DOHH2 (cell line): ENCODE data around the gene ECHS1.

Experiments used
- H3F3A ChIP-seq: fragments of 200-600 bp; sonication (generic), shearing (Covaris generic); 2 replicates; pipeline ENCODE4 v1.6.0; 2016; ENCODE audit warnings: antibody characterized with exemption, mild to moderate bottlenecking; ENCODE audit not compliant: control insufficient read depth, insufficient read depth
- H3K27ac ChIP-seq: fragments of 200-600 bp; sonication (generic); 2 replicates; pipeline ENCODE4 v1.5.1; 2014; ENCODE audit warnings: low read depth, mild to moderate bottlenecking, low read length, moderate library complexity
- H3K27me3 ChIP-seq: fragments of 200-600 bp; sonication (generic); 2 replicates; pipeline ENCODE4 v1.6.1; 2014; ENCODE audit warnings: mild to moderate bottlenecking, low read length, mixed read lengths; ENCODE audit not compliant: control insufficient read depth
- H3K36me3 ChIP-seq: fragments of 200-600 bp; sonication (generic); 2 replicates; pipeline ENCODE4 v1.6.1; 2014; ENCODE audit warnings: mild to moderate bottlenecking, low read length, moderate library complexity, mixed read lengths; ENCODE audit not compliant: control insufficient read depth
- H3K4me1 ChIP-seq: fragments of 200-600 bp; sonication (generic); 2 replicates; pipeline ENCODE4 v1.6.1; 2014; ENCODE audit warnings: mild to moderate bottlenecking, low read length, mixed read lengths; ENCODE audit not compliant: control insufficient read depth
- H3K4me2 ChIP-seq: fragments of 200-600 bp; sonication (generic); 2 replicates; pipeline ENCODE4 v1.6.0; 2014; ENCODE audit warnings: mild to moderate bottlenecking, low read length, moderate library complexity
- H3K4me3 ChIP-seq: fragments of 200-600 bp; sonication (generic); 2 replicates; pipeline ENCODE4 v1.5.1; 2014; ENCODE audit warnings: mild to moderate bottlenecking, low read length, mixed read lengths
- H3K79me2 ChIP-seq: fragments of 200-600 bp; sonication (generic); 2 replicates; pipeline ENCODE4 v1.6.1; 2014; ENCODE audit warnings: mild to moderate bottlenecking, low read length, mixed read lengths; ENCODE audit not compliant: control insufficient read depth
- H3K9me2 ChIP-seq: fragments of 200-600 bp; sonication (generic); replicated peaks from 2 replicates; pipeline ENCODE4 v1.6.1; 2014; ENCODE audit warnings: mild to moderate bottlenecking, low read length, mixed read lengths; ENCODE audit not compliant: control insufficient read depth
- H3K9me3 ChIP-seq: fragments of 200-600 bp; sonication (generic); 2 replicates; pipeline ENCODE4 v1.6.1; 2014; ENCODE audit warnings: antibody characterized with exemption, low read length, mixed read lengths; ENCODE audit not compliant: control insufficient read depth, insufficient read depth
- H4K20me1 ChIP-seq: fragments of 200-600 bp; sonication (generic); 2 replicates; pipeline ENCODE4 v1.6.0; 2014; ENCODE audit warnings: low read depth, mild to moderate bottlenecking, antibody characterized with exemption, low read length, moderate library complexity; ENCODE audit not compliant: control insufficient read depth, insufficient read depth
- CTCF ChIP-seq: fragments of 200-600 bp; sonication (generic); IDR thresholded peaks from one replicate; pipeline ENCODE4 v1.5.1; 2014; ENCODE audit warnings: antibody characterized with exemption, mild to moderate bottlenecking, low read depth, low read length; ENCODE audit not compliant: poor library complexity, severe bottlenecking
- EZH2phosphoT487 ChIP-seq: fragments of 200-600 bp; sonication (generic); IDR thresholded peaks from 2 replicates; pipeline ENCODE4 v1.6.1; 2017; ENCODE audit warnings: borderline replicate concordance, mild to moderate bottlenecking, antibody characterized with exemption, low read length, moderate library complexity, mixed read lengths

ECHS1 gene

GRCh38 chr10:133391249-133391635 is 18.1 kb upstream of the ECHS1 start:
- Histone ChIP-seq H3F3A (peaks cover 17% of the 10 kb centered on the region), H3K9me2 (no peaks in the 10 kb centered on the region), H3K27ac (peak overlapping the region; percentile 97), H3K36me3 (peaks cover 37% of the 10 kb centered on the region), H3K4me1 (peaks cover 67% of the 10 kb centered on the region), H3K4me3 (peak overlapping the region; percentile 83), H3K4me2 (peak overlapping the region; percentile 84), H3K27me3 (no peaks in the 10 kb centered on the region), H3K79me2 (peaks cover 28% of the 10 kb centered on the region), H4K20me1 (peaks cover 5% of the 10 kb centered on the region; the same call in 1 of the 2 replicates), H3K9me3 (no peaks in the 10 kb centered on the region)
- TF ChIP-seq EZH2phosphoT487 (no peak), CTCF (no peak)

- Histone ChIP-seq H3K9me2 (no peaks in the 10 kb centered on the region), H3K4me3 (peak overlapping the region; percentile 83), H3K4me2 (peak overlapping the region; percentile 84), H3K4me1 (peaks cover 65% of the 10 kb centered on the region), H3K36me3 (peaks cover 32% of the 10 kb centered on the region), H3K27ac (peak overlapping the region; percentile 97), H3K79me2 (peaks cover 23% of the 10 kb centered on the region), H4K20me1 (peaks cover 5% of the 10 kb centered on the region; the same call in 1 of the 2 replicates), H3K9me3 (no peaks in the 10 kb centered on the region), H3F3A (peaks cover 17% of the 10 kb centered on the region), H3K27me3 (no peaks in the 10 kb centered on the region)
- TF ChIP-seq CTCF (no peak), EZH2phosphoT487 (no peak)
Observed at GRCh38 chr10:133390597-133391248, 17.6 kb upstream of the ECHS1 start.

- H3K9me3 ChIP-seq = no peaks in the 10 kb centered on the region
- H3F3A ChIP-seq = peaks cover 17% of the 10 kb centered on the region
- H3K27ac ChIP-seq = peak overlapping the region; percentile 97
- no peaks in the 10 kb centered on the region for H3K27me3 ChIP-seq
- peaks cover 8% of the 10 kb centered on the region for H3K79me2 ChIP-seq
- no peaks in the 10 kb centered on the region for H3K9me2 ChIP-seq
- peak overlapping the region; percentile 83 for H3K4me3 ChIP-seq
- peaks cover 21% of the 10 kb centered on the region for H3K36me3 ChIP-seq
- peak; percentile 38 for TF ChIP-seq CTCF
- TF ChIP-seq EZH2phosphoT487 = no peak
- H4K20me1 ChIP-seq = no peaks in the 10 kb centered on the region
- H3K4me2 ChIP-seq = peak overlapping the region; percentile 84
- peaks cover 56% of the 10 kb centered on the region for H3K4me1 ChIP-seq
Observed at GRCh38 chr10:133388973-133389818, 16.0 kb upstream of the ECHS1 start.
